Activated naive CD8-positive, alpha-beta T cell treated with anti-CD3 and anti-CD28 coated beads for 36 hours (primary cell): ENCODE data around the gene PIAS2. TPM values are rescaled to one million over a fixed set of nuclear protein-coding genes. Genes with fewer than 3 reads are reported as not detected.
"Not testable (repeated sequence)": the region's sequence is repeated elsewhere in the genome, so short reads cannot be mapped to it uniquely, and the experiment has no call there.

ENCODE experiments used
- DNase-seq: peaks from one replicate; pipeline ENCODE4 v3.0.0; 2021
- H3K27ac Mint-ChIP-seq: one replicate; pipeline ENCODE4 v1.8.0; 2022; ENCODE audit warnings: mild to moderate bottlenecking, moderate library complexity, mixed read lengths
- H3K27me3 Mint-ChIP-seq: one replicate; pipeline ENCODE4 v1.8.0; 2022; ENCODE audit warnings: mild to moderate bottlenecking, mixed read lengths
- H3K36me3 Mint-ChIP-seq: one replicate; pipeline ENCODE4 v1.8.0; 2021; ENCODE audit warnings: mild to moderate bottlenecking, mixed read lengths
- H3K4me1 Mint-ChIP-seq: one replicate; pipeline ENCODE4 v1.8.0; 2021; ENCODE audit warnings: mixed read lengths
- H3K4me3 Mint-ChIP-seq: one replicate; pipeline ENCODE4 v1.8.0; 2022; ENCODE audit warnings: mild to moderate bottlenecking, moderate library complexity, mixed read lengths
- H3K9me3 Mint-ChIP-seq: one replicate; pipeline ENCODE4 v1.8.0; 2022; ENCODE audit warnings: mixed read lengths
- total RNA-seq, 2 experiments: library from RNA; stranded (reverse); gene quantifications; one replicate each; pipeline ENCODE4 v1.2.3, GENCODE V29; 2021

Gene PIAS2
- total RNA-seq, 2 experiments from 2014 or later = 37.4 to 38.8 TPM

DNA sequence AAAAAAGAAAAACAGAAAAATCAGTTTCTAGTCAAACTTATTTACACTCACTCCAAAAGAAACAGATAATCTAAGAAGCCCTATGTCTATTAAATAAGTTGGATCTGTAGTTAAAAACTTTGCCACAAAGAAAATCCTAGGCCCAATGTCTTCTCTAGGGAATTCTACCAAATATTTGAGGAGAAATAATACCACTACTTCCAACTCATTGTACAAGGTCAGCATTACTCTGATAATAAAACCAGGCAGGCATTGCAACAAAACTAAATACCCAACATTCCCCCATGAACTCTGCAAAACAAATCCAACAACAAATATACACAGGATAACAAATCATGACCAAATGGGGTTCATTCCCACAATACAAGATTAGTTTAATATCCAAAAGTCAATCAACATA lies 86.7 kb downstream of the PIAS2 start:
- peaks cover 36% of the 10 kb centered on the region for H3K36me3 Mint-ChIP-seq
- DNase-seq = no peak
- no peaks in the 10 kb centered on the region for H3K27me3 Mint-ChIP-seq
- H3K4me3 Mint-ChIP-seq = no peak overlapping the region
- H3K27ac Mint-ChIP-seq = no peak overlapping the region
- no peaks in the 10 kb centered on the region for H3K9me3 Mint-ChIP-seq
- no peaks in the 10 kb centered on the region for H3K4me1 Mint-ChIP-seq

DNA sequence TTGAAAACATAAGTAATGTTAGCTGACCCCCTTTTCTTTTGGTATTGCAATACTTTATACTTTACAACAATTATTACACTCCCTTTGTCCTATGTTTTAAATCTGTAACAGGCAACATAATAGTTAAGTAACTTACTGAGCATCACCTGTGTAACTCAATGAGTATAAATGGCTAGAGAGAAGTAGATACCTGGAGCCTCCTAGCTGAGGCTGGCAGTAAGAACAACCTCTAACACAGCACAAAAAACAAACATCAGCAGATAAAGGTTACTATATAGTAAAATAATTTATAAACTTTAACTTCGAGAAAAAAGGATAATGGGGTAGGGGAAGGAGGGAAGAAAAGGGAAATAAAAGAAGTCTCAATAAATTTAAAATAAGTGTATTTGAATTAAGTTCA lies 87.4 kb downstream of the PIAS2 start:
- no peak overlapping the region for H3K27ac Mint-ChIP-seq
- H3K4me1 Mint-ChIP-seq = no peaks in the 10 kb centered on the region
- no peak overlapping the region for H3K4me3 Mint-ChIP-seq
- no peak for DNase-seq
- H3K9me3 Mint-ChIP-seq = no peaks in the 10 kb centered on the region
- peaks cover 36% of the 10 kb centered on the region for H3K36me3 Mint-ChIP-seq
- no peaks in the 10 kb centered on the region for H3K27me3 Mint-ChIP-seq

DNA sequence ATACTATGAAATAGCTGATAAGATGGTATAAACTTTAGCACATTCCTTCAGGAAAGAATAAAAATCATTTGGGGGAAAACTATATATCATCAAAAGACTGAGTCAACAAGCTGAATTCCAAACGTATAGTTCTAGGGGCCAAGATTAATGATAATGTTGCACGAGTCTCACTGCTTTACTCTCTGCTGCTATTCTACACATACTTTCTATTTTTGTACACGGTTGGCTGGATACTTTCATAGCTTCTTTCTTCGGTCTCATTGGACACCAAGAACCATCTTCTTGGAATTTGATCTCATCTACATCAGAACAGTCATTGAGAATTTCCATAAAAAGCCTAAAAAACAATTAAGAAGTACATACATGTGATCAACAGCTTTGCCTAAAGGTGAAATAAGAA lies 87.8 kb downstream of the PIAS2 start:
- H3K36me3 Mint-ChIP-seq = peaks cover 33% of the 10 kb centered on the region
- no peak for DNase-seq
- no peaks in the 10 kb centered on the region for H3K9me3 Mint-ChIP-seq
- no peak overlapping the region for H3K4me3 Mint-ChIP-seq
- H3K27me3 Mint-ChIP-seq = no peaks in the 10 kb centered on the region
- no peaks in the 10 kb centered on the region for H3K4me1 Mint-ChIP-seq
- H3K27ac Mint-ChIP-seq = no peak overlapping the region

DNA sequence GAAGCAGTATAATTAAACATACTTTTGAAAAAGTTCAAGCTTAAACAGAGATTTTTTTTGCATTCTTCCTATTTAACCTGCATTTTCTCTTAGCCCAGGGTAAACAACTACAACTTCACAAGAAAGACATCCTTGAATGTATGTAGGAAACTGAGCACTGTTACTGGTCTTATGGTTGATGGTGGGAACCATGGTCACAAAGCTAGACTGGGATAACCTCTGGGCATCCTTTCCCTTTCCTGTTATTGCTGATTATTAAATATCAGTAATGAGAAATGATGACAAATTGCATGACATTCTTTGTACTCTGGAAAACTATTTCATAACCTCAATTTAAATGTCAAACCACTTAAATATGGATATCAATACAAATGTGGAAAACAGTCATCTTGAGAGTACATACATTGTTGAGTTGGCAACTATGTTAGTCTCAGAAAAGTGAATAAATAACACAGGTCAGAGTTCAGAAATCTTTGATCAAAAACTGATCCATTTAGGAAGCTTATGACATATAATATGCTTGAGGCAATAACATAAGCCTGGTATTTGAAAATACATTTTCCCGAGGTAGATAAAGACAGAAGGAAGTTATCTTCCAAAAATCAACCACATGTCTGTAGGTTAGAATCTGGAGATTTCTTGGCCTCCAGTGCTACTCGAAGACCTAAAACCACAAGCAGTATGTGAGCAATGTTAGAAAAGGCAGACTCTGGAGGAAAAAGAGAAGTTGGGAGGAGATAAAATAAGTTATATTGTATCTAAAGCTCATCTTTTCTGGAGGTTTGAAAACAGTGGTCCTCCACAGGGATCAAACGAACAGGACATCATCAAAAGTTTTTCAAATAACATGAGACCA lies 95.2 kb downstream of the PIAS2 start:
- Mint-ChIP-seq H3K4me3 (no peak overlapping the region), H3K9me3 (no peaks in the 10 kb centered on the region), H3K27me3 (no peaks in the 10 kb centered on the region), H3K27ac (peak overlapping the region; percentile 56), H3K36me3 (peaks cover 22% of the 10 kb centered on the region), H3K4me1 (peaks cover 15% of the 10 kb centered on the region)
- no peak for DNase-seq

DNA sequence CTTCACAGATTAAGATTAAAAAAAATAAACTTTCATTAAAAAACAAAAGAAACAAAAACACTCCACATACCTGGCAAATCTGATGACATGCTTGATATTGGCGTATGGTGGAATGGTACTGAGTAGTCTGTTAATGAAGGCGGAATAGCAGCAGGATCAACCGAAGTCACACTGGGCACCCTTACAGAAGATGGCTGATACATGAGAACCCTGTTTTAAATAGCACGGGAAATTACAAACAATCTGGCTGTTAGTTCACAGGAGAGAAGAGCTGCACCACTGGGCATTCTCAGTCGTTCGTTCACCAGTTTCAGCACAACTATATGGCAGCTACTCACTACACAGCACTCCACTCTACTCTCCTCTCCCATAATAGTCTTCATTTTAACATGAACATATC lies 96.4 kb downstream of the PIAS2 start:
- peaks cover 19% of the 10 kb centered on the region for H3K36me3 Mint-ChIP-seq
- H3K9me3 Mint-ChIP-seq = no peaks in the 10 kb centered on the region
- no peak overlapping the region for H3K4me3 Mint-ChIP-seq

DNA sequence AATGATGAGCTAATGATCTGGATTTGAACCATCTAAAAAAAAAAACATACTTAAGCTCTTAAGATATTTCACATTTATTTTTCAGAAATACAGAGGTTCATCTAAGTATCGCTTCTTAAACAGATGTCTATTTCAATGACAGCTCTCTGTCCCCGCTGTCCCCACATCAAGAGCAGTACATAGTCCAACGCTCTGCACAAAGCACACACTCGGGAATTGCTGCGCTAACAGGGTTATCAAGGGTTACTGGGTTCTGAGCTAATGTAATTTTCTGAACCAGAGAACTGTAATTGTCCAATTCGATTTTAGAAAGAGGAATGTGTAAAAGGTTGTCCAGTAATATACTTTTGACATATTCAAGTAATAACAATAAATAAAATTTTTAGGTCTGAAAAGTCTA lies 101.6 kb downstream of the PIAS2 start:
- H3K36me3 Mint-ChIP-seq = peaks cover 6% of the 10 kb centered on the region
- no peaks in the 10 kb centered on the region for H3K27me3 Mint-ChIP-seq
- no peak overlapping the region for H3K27ac Mint-ChIP-seq
- H3K4me3 Mint-ChIP-seq = no peak overlapping the region
- DNase-seq = no peak
- H3K9me3 Mint-ChIP-seq = no peaks in the 10 kb centered on the region
- peaks cover 5% of the 10 kb centered on the region for H3K4me1 Mint-ChIP-seq

More for the DNA sequence above, 96.4 kb downstream of the PIAS2 start:
- Mint-ChIP-seq H3K27me3 (no peaks in the 10 kb centered on the region), H3K27ac (no peak overlapping the region), H3K4me1 (peaks cover 15% of the 10 kb centered on the region)
- no peak for DNase-seq

DNA sequence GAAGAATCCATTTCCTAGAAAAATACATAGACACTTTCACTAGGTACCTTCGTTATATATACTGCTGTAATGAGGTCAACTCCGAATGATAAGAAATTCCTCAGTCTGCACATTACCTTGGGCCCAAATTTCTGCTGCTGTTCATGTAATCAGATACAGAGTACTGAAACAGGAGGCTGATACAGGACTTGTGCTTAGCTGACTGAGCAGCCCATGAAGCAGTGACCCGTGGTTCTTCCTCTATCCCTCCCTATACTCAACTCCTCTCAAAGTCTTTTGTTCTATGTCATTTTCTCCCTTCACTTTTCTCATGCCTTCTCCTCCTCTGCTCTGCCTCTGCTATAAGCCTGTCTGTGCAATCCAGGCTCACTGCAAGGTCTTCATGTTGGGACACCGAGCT lies 102.9 kb downstream of the PIAS2 start:
- H3K4me3 Mint-ChIP-seq = no peak overlapping the region
- no peaks in the 10 kb centered on the region for H3K9me3 Mint-ChIP-seq
- no peak for DNase-seq
- no peaks in the 10 kb centered on the region for H3K27me3 Mint-ChIP-seq
- H3K36me3 Mint-ChIP-seq = peaks cover 4% of the 10 kb centered on the region
- peaks cover 5% of the 10 kb centered on the region for H3K4me1 Mint-ChIP-seq
- H3K27ac Mint-ChIP-seq = no peak overlapping the region

DNA sequence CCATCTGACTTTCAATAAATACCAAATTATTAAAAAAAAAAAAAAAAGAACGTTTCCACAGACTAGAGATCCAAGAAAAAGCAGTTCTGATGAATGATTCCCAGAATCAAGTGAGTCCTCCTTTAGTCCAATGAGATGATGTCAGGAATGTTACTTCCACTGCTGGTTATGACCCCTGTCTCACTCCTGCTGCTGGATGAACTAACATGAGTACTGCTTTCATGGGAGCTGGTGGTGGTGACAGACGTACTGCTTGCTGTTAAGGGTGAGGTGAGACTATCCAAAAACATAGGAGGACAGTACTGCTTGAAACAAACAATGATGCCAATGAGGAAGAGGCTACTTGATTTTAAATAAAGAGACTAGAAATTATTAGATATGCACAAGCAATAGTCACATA lies 105.0 kb downstream of the PIAS2 start:
- Mint-ChIP-seq H3K36me3 (peaks cover 11% of the 10 kb centered on the region), H3K27ac (no peak overlapping the region), H3K4me3 (no peak overlapping the region), H3K9me3 (no peaks in the 10 kb centered on the region), H3K27me3 (no peaks in the 10 kb centered on the region), H3K4me1 (peaks cover 5% of the 10 kb centered on the region)
- no peak for DNase-seq

DNA sequence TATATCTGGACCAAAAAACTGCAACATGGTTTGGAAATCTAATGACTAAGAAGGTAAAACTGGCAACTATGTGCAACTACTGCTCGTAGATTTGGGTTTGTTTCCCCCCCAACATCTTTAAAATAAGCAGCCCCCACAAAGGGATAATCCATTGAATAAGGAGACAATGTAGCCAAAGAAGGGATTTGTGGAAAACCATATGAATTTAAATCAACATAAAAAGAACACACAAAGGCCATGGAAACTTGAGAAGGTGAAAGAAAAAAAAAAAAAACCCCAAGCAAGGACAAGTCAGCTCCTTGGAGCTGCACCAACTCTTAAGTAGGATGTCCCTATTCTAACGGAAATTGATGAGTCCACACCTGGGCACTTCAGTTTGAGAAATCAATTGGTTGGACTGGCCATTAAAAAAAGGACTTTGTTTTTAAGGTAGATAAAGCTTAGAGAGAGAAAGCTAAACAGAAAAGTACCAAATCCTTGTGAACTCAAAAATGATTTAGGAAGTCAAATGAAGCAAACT lies 106.8 kb downstream of the PIAS2 start:
- H3K27ac Mint-ChIP-seq = no peak overlapping the region
- peaks cover 5% of the 10 kb centered on the region for H3K4me1 Mint-ChIP-seq

DNA sequence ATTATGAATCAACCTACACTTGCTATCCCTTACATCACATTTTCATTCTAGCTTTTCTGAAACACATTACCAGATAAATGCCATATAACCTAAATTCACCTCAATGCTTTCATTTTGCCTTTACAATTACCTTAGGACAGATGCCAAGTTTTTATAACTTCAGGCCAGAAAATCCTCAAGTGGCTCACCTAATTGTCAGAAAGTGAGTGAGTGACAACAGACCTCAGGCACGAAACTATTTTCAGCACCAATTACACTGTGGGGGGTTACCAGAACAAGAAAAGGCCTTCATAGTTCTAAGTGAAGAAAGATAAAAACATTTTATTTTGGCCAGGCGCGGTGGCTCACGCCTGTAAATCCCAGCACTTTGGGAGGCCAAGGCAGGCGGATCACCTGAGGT lies 108.2 kb downstream of the PIAS2 start:
- Mint-ChIP-seq H3K4me1 (peaks cover 5% of the 10 kb centered on the region), H3K9me3 (no peaks in the 10 kb centered on the region), H3K27ac (no peak overlapping the region), H3K4me3 (no peak overlapping the region), H3K36me3 (peaks cover 11% of the 10 kb centered on the region), H3K27me3 (no peaks in the 10 kb centered on the region)
- no peak for DNase-seq

More for the DNA sequence above, 106.8 kb downstream of the PIAS2 start:
- Mint-ChIP-seq H3K9me3 (no peaks in the 10 kb centered on the region), H3K4me3 (no peak overlapping the region), H3K27me3 (no peaks in the 10 kb centered on the region), H3K36me3 (peaks cover 11% of the 10 kb centered on the region)
- DNase-seq = no peak

DNA sequence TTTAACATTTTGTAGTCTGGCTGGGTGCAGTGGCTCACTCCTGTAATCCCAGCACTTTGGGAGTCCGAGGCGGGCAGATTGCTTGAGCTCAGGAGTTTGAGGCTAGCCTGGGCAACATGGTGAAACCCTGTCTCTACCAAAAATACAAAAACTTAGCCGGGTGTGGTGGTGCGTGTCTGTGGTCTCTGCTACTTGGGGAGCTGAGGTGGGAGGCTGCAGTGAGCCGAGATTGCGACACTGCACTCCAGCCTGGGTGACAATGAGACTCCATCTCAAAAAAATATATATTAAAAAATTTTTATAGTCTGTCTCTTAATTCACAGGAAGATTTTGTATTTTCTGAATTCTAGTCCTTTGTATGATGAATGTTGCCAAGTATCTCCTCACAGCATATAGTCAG lies 121.4 kb downstream of the PIAS2 start:
- H3K4me1 Mint-ChIP-seq, DNase-seq, H3K4me3 Mint-ChIP-seq, H3K9me3 Mint-ChIP-seq, H3K27me3 Mint-ChIP-seq, H3K36me3 Mint-ChIP-seq, H3K27ac Mint-ChIP-seq: not testable (repeated sequence)

DNA sequence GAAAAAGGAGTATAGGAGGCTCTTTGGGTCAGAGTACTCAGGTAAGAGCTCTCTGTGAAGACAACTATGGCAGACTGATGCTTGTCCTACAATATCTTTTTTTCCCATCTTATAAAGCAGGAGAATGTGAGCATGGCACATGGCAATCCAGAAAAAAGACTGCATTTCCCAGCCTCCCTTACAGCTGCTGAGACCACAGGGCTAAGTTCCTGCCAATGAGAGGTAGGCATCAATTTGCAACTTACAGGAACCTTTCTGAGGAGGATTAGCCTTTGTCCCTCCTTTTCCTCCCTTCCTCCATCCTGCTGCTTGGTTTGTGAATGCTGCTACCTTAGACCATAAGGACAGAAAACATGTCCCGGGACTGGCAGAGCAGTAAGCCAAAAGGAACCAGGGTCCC lies 122.7 kb downstream of the PIAS2 start:
- H3K36me3 Mint-ChIP-seq = peaks cover 7% of the 10 kb centered on the region
- H3K9me3 Mint-ChIP-seq = peaks cover 5% of the 10 kb centered on the region
- H3K27me3 Mint-ChIP-seq = no peaks in the 10 kb centered on the region
- H3K4me1 Mint-ChIP-seq = no peaks in the 10 kb centered on the region
- no peak overlapping the region for H3K4me3 Mint-ChIP-seq
- no peak overlapping the region for H3K27ac Mint-ChIP-seq
- no peak for DNase-seq

DNA sequence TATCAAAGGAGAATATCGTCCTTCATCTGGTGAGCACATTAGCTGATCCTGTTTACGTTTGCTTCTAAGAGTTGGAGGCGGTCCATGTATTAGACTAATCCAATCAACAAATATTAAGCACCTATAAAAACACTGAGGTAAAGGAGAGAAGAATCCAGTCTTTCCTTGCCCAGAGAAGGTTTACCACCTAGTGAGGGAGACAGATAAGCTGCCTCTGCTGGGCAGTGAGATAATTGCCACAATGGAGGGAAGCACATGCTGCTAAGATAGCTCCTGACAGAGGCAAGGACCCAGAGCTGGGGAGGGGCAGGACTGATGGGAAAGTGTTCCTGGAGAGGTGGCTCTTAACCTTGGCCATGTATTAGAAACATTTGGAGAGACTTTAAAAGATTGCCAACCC lies 123.7 kb downstream of the PIAS2 start:
- H3K9me3 Mint-ChIP-seq = peaks cover 5% of the 10 kb centered on the region
- no peaks in the 10 kb centered on the region for H3K4me1 Mint-ChIP-seq
- DNase-seq = no peak
- no peak overlapping the region for H3K27ac Mint-ChIP-seq
- no peak overlapping the region for H3K4me3 Mint-ChIP-seq
- peaks cover 5% of the 10 kb centered on the region for H3K36me3 Mint-ChIP-seq
- no peaks in the 10 kb centered on the region for H3K27me3 Mint-ChIP-seq

DNA sequence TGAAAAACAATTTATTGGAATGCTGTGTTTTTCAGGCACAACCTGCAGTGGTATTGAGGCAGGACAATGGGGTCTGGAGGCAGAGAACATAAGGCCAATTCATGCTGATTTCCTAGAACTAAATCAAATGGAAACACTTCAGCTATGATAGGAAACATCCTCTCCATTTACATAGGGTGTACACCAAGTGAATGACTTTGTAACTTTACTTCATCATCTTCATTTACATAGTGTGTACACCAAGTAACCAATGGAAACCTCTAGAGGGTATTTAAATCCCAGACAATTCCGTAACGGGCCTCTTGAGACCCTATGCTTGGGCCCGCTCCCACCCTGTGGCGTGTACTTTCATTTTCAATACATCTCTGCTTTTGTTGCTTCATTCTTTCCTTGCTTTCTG lies 128.2 kb downstream of the PIAS2 start:
- Mint-ChIP-seq H3K4me1 (no peaks in the 10 kb centered on the region), H3K27ac (no peak overlapping the region), H3K9me3 (peaks cover 6% of the 10 kb centered on the region), H3K27me3 (no peaks in the 10 kb centered on the region), H3K36me3 (no peaks in the 10 kb centered on the region), H3K4me3 (no peak overlapping the region)
- DNase-seq = no peak

DNA sequence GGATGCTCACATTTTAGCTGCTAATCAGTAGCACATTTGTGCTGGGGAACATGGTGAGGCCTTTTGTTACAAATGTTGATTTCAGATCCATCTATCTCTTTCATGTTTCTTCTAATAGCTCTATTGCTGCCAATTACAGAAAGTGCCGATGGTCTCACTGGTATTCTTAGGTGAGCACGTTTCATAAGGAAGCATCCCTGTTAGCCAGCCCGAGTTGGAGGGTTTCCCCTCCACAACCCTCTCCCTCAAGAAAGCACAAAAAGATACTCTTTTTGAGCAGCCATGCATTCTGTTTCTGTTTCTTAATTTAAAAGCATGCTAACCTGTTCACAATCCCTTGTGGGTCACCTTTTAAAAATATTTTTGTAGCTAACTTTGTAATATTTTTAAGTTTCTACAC lies 129.6 kb downstream of the PIAS2 start:
- H3K9me3 Mint-ChIP-seq = peaks cover 6% of the 10 kb centered on the region

DNA sequence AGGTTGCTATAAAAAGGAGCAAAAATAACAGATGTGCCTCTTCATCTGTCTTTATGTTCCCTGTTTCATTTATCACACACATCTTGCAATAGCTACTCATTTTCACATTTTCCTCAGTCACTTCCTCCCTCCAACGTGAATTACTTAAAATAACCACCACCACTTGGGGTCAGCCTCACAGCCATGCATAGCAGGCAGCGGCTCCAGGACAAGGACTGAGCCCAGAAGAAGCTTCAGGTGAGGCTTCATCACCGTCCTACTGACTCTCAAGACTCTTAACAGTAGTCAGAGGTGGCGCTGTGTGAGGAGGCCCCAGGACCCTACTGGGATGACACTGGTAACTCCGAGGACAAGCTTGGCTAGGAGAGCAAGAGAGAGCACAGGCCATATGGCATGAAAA lies 144.9 kb downstream of the PIAS2 start:
- Mint-ChIP-seq H3K4me3 (no peak overlapping the region), H3K9me3 (no peaks in the 10 kb centered on the region), H3K27me3 (peaks cover 4% of the 10 kb centered on the region), H3K27ac (no peak overlapping the region), H3K36me3 (no peaks in the 10 kb centered on the region), H3K4me1 (peaks cover 5% of the 10 kb centered on the region)
- no peak for DNase-seq

More for the DNA sequence above, 129.6 kb downstream of the PIAS2 start:
- H3K27me3 Mint-ChIP-seq = no peaks in the 10 kb centered on the region
- H3K4me3 Mint-ChIP-seq = no peak overlapping the region
- H3K27ac Mint-ChIP-seq = no peak overlapping the region
- DNase-seq = no peak
- no peaks in the 10 kb centered on the region for H3K4me1 Mint-ChIP-seq
- H3K36me3 Mint-ChIP-seq = no peaks in the 10 kb centered on the region
